GM12878 (cell line): Measurements from ENCODE around the gene B4GALT3. TPM values are rescaled to one million over a fixed set of nuclear protein-coding genes. Genes with fewer than 3 reads are reported as not detected.

Experiments
- CBX5 ChIP-seq: sonication (generic); IDR thresholded peaks from 2 replicates; pipeline ENCODE4 v1.6.1; 2016; ENCODE audit warnings: low read depth, moderate library complexity, mild to moderate bottlenecking, inconsistent platforms
- ESRRA ChIP-seq: IDR thresholded peaks from 2 replicates; pipeline ENCODE4 v1.6.1; 2012; ENCODE audit warnings: mild to moderate bottlenecking, low read length, improper control_type of control experiment
- JUNB ChIP-seq: IDR thresholded peaks from 2 replicates; pipeline ENCODE4 v1.6.1; 2016; ENCODE audit warnings: antibody characterized with exemption, mild to moderate bottlenecking
- MXI1 ChIP-seq: fragments of 150-350 bp; IDR thresholded peaks from 2 replicates; pipeline ENCODE4 v1.6.1; 2011; ENCODE audit warnings: low read depth, mild to moderate bottlenecking, inconsistent platforms, low read length, improper control_type of control experiment
- NR2C1 ChIP-seq: fragments of 450-650 bp; IDR thresholded peaks from 2 replicates; pipeline ENCODE4 v1.6.1; 2017; ENCODE audit warnings: antibody characterized with exemption, mild to moderate bottlenecking, moderate library complexity
- POLR2AphosphoS5 ChIP-seq: IDR thresholded peaks from 2 replicates; pipeline ENCODE4 v1.6.1; 2011; ENCODE audit warnings: mild to moderate bottlenecking, low read length, inconsistent platforms
- RAD21 ChIP-seq: IDR thresholded peaks from 2 replicates; pipeline ENCODE4 v1.6.1; 2011; ENCODE audit warnings: mild to moderate bottlenecking, low read depth, low read length, moderate library complexity; ENCODE audit not compliant: insufficient read depth
- RAD51 ChIP-seq: fragments of 450-650 bp; IDR thresholded peaks from 2 replicates; pipeline ENCODE4 v1.6.1; 2016; ENCODE audit warnings: moderate library complexity, mild to moderate bottlenecking, inconsistent platforms
- RBBP5 ChIP-seq: fragments of 200-600 bp; sonication (generic); conservative IDR thresholded peaks from 2 replicates; pipeline ENCODE4 v1.6.1; 2016
- SIN3A ChIP-seq: IDR thresholded peaks from 2 replicates; pipeline ENCODE4 v1.6.1; 2012; ENCODE audit warnings: low read depth, low read length, improper control_type of control experiment
- TCF7 ChIP-seq: IDR thresholded peaks from 2 replicates; pipeline ENCODE4 v1.6.1; 2014; ENCODE audit warnings: antibody characterized with exemption, borderline replicate concordance
- YY1 ChIP-seq: IDR thresholded peaks from 2 replicates; pipeline ENCODE4 v1.6.1; 2011; ENCODE audit warnings: low read depth, mild to moderate bottlenecking, low read length
- ZNF274 ChIP-seq: IDR thresholded peaks from one replicate; pipeline ENCODE4 v1.8.0; 2011; ENCODE audit not compliant: insufficient read length, insufficient read depth
- ZNF592 ChIP-seq: fragments of 450-650 bp; IDR thresholded peaks from 2 replicates; pipeline ENCODE4 v1.6.1; 2017; ENCODE audit warnings: mild to moderate bottlenecking, moderate library complexity
- ZSCAN29 ChIP-seq: fragments of 450-650 bp; IDR thresholded peaks from 2 replicates; pipeline ENCODE4 v1.6.1; 2017; ENCODE audit warnings: mild to moderate bottlenecking, moderate library complexity
- polyA plus RNA-seq, 11 experiments: library from polyadenylated mRNA; depleted of rRNA in 4 of 11; unstranded in 6 of 11; stranded (reverse) in 5 of 11; fragments of >200 nt; fragmentation: Nextera tagmentation in 4 of 11; fragmentation: Illumina TruSeq in 1 of 11; extraction: Ambion mirVana in 4 of 11; extraction: Trizol in 1 of 11; gene quantifications; 1 replicate in 1 of 11; 2 replicates in 10 of 11; pipeline versions ENCODE4 v1.2.1 to v1.2.3, GENCODE V29; 2011 to 2016; ENCODE audit warnings: inconsistent platforms in 2 of 11, missing spikeins in 2 of 11, low read depth in 1 of 11
- total RNA-seq, 4 experiments: library from RNA; depleted of rRNA in 3 of 4; stranded (reverse); fragments of >200 nt in 3 of 4; fragmentation: Illumina TruSeq in 1 of 4; extraction: Trizol in 1 of 4; gene quantifications; 2 replicates each; pipeline versions ENCODE4 v1.2.1 to v1.2.3, GENCODE V29; 2013 to 2021
- TF ChIP-seq, protein P1 (sequence below): IDR thresholded peaks from 2 replicates; pipeline ENCODE4 v1.6.1; 2011; ENCODE audit warnings: low read depth, low read length, improper control_type of control experiment, borderline replicate concordance
- TF ChIP-seq, protein P2 (sequence below): fragments of 450-650 bp; IDR thresholded peaks from 2 replicates; pipeline ENCODE4 v1.6.1; 2017; ENCODE audit warnings: mild to moderate bottlenecking

Gene B4GALT3
- total and polyA plus RNA-seq, 10 of the 15 experiments (the other 5 are each of a cell fraction or from before 2014, with no cell fraction given): 27.1 to 58.9 (median 42.6) TPM

DNA sequence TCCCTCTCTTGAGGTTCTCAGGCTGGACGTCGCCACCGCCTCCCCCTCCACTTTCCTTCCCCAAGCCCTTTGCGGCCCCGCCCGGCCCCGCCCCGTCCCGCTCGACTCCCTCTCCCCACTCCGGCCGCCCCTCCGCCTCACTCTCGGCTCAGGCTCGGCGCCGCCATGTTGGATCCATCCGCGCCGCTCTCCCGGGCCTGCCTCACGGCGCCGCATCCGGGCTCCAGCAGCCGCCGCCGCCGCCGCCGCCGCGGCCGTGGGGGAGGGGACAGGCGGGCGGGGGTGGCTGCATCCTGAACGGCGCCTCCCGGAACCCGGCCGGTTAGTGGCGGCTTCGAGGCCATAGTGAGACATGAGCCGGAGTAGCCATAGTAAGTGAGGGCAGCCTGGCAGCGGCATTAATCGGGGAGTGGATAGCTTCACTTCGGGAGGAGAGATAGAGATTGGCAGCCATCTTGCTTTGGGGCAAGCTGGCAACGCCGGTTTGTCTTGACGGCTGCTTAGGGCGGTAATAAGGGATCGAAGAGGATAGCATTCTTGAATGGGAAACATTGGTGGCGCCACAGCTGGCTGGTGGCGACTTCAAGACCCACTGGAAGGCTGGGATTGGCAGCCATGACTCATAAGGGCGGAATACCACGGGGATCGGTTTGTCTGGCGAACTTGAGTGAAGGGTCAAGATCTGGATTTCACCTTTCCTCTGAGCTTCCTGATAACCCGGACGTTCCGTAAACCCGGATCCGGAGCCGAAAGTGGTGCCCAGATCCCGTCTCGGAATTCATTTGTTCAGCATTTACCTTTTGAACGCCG, 44.7 kb downstream of the B4GALT3 start, which contains the start of gene DEDD (continued):
- TF ChIP-seq ZNF592 (no peak), CBX5 (no peak), MXI1 (peak; percentile 45; the same call in 1 of the 2 replicates), TCF7 (no peak), JUNB (peak; percentile 28; the same call in 1 of the 2 replicates), NR2C1 (peak; percentile 92), RBBP5 (no peak), RAD21 (no peak), ZNF274 (no peak), YY1 (peak; percentile 99), ESRRA (no peak), ZSCAN29 (0 out of 2 replicates have a peak, but pooled peaks have one; percentile 12), SIN3A (no peak; the same call in 1 of the 2 replicates), POLR2AphosphoS5 (0 out of 2 replicates have a peak, but pooled peaks have one; percentile 24), RAD51 (no peak)
- TF ChIP-seq, protein P1, sequence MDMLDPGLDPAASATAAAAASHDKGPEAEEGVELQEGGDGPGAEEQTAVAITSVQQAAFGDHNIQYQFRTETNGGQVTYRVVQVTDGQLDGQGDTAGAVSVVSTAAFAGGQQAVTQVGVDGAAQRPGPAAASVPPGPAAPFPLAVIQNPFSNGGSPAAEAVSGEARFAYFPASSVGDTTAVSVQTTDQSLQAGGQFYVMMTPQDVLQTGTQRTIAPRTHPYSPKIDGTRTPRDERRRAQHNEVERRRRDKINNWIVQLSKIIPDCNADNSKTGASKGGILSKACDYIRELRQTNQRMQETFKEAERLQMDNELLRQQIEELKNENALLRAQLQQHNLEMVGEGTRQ: no peak
- TF ChIP-seq, protein P2, sequence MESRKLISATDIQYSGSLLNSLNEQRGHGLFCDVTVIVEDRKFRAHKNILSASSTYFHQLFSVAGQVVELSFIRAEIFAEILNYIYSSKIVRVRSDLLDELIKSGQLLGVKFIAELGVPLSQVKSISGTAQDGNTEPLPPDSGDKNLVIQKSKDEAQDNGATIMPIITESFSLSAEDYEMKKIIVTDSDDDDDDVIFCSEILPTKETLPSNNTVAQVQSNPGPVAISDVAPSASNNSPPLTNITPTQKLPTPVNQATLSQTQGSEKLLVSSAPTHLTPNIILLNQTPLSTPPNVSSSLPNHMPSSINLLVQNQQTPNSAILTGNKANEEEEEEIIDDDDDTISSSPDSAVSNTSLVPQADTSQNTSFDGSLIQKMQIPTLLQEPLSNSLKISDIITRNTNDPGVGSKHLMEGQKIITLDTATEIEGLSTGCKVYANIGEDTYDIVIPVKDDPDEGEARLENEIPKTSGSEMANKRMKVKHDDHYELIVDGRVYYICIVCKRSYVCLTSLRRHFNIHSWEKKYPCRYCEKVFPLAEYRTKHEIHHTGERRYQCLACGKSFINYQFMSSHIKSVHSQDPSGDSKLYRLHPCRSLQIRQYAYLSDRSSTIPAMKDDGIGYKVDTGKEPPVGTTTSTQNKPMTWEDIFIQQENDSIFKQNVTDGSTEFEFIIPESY: no peak
